GM19372 (cell line): ENCODE data around the gene CMC1.
A peak's percentile ranks its signal among the peaks of the same experiment; 100 is the strongest.

Experiments
- ATAC-seq: cut with Tn5 transposase; IDR thresholded peaks from one replicate; pipeline ENCODE4 v1.9.1; 2021; ENCODE audit warnings: mild to moderate bottlenecking, low read depth, moderate library complexity; ENCODE audit not compliant: unreplicated experiment

CMC1 gene

DNA sequence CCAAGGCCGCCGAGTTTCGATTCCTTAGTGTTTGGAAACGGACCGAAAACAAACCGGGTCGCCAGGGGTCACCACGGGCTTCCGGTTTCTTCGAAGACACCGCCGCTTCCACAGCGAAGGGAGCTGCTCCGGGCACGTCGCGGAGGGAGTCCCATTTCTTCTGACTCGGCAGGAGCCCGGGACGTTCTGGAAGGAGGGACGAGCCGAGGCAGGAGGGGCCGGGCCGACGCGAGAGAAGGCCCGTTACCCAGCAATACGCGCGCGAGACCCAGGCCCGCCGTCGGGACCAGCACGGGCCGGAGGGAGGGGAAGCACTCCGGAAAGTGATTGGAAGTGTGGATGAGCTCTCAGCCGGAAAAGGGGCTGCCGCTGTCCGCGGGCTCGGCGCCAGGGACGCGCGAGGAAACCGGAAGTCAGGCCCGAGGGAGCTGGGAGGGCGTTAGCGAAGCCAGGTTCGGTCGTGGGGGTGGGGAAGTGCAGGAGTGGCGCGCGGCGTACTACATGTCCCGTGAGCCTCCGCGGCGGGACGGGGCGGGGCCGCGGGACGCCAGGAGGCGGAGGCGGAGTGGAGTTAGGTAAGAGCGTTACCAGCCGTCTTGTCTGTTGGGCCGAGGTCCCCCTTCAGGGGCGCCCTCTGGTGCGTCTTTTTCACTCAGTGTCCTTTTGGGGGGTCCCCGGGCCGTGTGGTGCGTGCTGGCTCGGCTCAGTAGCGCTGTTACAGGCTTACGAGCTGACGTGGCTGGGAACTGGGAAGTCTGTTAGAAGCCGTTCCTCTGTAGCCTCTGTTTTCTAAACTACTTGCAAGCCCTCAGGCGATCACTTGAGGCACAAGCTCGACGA is 107.4 kb downstream of the CMC1 start, which contains the start of the genes AZI2 and ZCWPW2:
AZI2 (minus strand) TSS at position 196 of the 840 bp plus-strand sequence. CDS start 8,207 bp downstream, outside the sequence.
ZCWPW2 (plus strand) TSS at position 93 of the 840 bp plus-strand sequence. CDS start 64,348 bp downstream, outside the sequence.
- ATAC-seq, result peak; percentile 88

DNA sequence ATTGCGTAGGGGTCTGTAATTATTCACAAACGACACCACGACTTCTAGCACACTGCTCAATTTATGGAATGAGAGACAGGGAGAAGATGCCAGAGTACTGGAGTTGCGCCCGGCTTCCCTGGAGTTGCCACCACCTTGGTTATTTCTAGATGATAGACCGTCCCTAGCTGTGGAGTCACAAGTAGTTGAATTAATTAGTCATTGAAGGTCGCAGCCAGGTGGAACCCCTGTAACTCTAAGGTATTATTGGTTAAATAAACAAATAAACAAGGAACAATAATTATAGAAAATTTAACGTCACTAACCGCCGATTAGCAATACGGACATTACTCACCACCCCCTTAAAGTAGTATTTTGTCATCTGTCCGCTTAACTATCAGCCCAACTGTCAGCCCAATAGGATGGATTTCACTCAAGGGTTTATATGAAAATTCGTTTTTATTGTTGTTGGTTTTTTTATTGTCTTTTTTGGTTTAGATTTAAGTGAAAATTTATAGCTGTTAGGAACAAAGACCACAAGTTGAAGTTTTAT is 108.1 kb downstream of the CMC1 start:
- ATAC-seq, result no peak
